GM23338 (cell line): ENCODE results near the gene NDUFA11.

Experiments
- CREB1 ChIP-seq: fragments of 250-450 bp; sonication (Bioruptor Pico); IDR thresholded peaks from 2 replicates; pipeline ENCODE4 v1.5.0; 2020; ENCODE audit warnings: low read depth, mild to moderate bottlenecking, moderate library complexity
- EZH2phosphoT487 ChIP-seq: fragments of 200-600 bp; sonication (generic); IDR thresholded peaks from one replicate; pipeline ENCODE4 v1.8.1; 2018; ENCODE audit warnings: antibody characterized with exemption; ENCODE audit not compliant: unreplicated experiment
- POLR2AphosphoS5 ChIP-seq: IDR thresholded peaks from 2 replicates; pipeline ENCODE4 v1.6.1; 2016; ENCODE audit warnings: antibody characterized with exemption, low read depth
- TF ChIP-seq, protein P1 (sequence below): fragments of 250-450 bp; sonication (Bioruptor Pico); IDR thresholded peaks from 2 replicates; pipeline ENCODE4 v1.5.0; 2020; ENCODE audit warnings: mild to moderate bottlenecking, moderate library complexity
- TF ChIP-seq, protein P2 (sequence below), 2 experiments: fragments of 200-600 bp in 1 of 2; sonication (generic) in 1 of 2; conservative IDR thresholded peaks; 2 replicates each; pipeline versions ENCODE4 v1.5.1 to v1.6.1; 2016 to 2017; ENCODE audit warnings: antibody characterized with exemption in 2 of 2, low read depth in 2 of 2, mild to moderate bottlenecking in 2 of 2, moderate library complexity in 1 of 2
- TF ChIP-seq, protein P3 (sequence below): IDR thresholded peaks from one replicate; pipeline ENCODE4 v1.6.1; 2018; ENCODE audit warnings: antibody characterized with exemption; ENCODE audit not compliant: unreplicated experiment

DNA sequence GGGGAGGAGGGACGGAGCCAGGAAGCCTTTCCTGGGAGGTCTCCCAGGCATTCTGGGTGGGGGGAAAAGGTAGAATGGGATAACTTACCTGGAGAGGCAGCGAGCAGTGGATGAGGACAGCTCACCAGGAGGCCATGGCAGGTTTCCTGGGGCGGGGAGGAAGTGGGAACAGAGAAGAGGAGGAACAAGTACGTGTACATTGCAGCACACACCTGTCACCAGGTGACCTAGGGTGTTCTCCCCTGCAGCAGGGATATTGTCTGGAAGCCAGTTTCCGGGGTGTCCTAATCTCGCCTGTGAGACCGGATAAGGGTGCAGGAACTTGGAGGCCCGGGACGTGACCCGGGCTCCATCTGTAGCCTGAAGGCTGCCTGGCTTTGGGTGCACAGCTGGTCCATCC, 52.3 kb downstream of the NDUFA11 start, which contains the start of gene FUT3:
- no peak for TF ChIP-seq EZH2phosphoT487
- TF ChIP-seq, protein P1, sequence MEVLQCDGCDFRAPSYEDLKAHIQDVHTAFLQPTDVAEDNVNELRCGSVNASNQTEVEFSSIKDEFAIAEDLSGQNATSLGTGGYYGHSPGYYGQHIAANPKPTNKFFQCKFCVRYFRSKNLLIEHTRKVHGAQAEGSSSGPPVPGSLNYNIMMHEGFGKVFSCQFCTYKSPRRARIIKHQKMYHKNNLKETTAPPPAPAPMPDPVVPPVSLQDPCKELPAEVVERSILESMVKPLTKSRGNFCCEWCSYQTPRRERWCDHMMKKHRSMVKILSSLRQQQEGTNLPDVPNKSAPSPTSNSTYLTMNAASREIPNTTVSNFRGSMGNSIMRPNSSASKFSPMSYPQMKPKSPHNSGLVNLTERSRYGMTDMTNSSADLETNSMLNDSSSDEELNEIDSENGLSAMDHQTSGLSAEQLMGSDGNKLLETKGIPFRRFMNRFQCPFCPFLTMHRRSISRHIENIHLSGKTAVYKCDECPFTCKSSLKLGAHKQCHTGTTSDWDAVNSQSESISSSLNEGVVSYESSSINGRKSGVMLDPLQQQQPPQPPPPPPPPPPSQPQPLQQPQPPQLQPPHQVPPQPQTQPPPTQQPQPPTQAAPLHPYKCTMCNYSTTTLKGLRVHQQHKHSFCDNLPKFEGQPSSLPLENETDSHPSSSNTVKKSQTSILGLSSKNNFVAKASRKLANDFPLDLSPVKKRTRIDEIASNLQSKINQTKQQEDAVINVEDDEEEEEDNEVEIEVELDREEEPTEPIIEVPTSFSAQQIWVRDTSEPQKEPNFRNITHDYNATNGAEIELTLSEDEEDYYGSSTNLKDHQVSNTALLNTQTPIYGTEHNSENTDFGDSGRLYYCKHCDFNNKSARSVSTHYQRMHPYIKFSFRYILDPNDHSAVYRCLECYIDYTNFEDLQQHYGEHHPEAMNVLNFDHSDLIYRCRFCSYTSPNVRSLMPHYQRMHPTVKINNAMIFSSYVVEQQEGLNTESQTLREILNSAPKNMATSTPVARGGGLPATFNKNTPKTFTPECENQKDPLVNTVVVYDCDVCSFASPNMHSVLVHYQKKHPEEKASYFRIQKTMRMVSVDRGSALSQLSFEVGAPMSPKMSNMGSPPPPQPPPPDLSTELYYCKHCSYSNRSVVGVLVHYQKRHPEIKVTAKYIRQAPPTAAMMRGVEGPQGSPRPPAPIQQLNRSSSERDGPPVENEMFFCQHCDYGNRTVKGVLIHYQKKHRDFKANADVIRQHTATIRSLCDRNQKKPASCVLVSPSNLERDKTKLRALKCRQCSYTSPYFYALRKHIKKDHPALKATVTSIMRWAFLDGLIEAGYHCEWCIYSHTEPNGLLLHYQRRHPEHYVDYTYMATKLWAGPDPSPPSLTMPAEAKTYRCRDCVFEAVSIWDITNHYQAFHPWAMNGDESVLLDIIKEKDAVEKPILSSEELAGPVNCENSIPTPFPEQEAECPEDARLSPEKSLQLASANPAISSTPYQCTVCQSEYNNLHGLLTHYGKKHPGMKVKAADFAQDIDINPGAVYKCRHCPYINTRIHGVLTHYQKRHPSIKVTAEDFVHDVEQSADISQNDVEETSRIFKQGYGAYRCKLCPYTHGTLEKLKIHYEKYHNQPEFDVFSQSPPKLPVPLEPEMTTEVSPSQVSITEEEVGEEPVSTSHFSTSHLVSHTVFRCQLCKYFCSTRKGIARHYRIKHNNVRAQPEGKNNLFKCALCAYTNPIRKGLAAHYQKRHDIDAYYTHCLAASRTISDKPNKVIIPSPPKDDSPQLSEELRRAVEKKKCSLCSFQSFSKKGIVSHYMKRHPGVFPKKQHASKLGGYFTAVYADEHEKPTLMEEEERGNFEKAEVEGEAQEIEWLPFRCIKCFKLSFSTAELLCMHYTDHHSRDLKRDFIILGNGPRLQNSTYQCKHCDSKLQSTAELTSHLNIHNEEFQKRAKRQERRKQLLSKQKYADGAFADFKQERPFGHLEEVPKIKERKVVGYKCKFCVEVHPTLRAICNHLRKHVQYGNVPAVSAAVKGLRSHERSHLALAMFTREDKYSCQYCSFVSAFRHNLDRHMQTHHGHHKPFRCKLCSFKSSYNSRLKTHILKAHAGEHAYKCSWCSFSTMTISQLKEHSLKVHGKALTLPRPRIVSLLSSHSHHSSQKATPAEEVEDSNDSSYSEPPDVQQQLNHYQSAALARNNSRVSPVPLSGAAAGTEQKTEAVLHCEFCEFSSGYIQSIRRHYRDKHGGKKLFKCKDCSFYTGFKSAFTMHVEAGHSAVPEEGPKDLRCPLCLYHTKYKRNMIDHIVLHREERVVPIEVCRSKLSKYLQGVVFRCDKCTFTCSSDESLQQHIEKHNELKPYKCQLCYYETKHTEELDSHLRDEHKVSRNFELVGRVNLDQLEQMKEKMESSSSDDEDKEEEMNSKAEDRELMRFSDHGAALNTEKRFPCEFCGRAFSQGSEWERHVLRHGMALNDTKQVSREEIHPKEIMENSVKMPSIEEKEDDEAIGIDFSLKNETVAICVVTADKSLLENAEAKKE (CRISPR knock-in tag): no peak
- TF ChIP-seq, protein P2, sequence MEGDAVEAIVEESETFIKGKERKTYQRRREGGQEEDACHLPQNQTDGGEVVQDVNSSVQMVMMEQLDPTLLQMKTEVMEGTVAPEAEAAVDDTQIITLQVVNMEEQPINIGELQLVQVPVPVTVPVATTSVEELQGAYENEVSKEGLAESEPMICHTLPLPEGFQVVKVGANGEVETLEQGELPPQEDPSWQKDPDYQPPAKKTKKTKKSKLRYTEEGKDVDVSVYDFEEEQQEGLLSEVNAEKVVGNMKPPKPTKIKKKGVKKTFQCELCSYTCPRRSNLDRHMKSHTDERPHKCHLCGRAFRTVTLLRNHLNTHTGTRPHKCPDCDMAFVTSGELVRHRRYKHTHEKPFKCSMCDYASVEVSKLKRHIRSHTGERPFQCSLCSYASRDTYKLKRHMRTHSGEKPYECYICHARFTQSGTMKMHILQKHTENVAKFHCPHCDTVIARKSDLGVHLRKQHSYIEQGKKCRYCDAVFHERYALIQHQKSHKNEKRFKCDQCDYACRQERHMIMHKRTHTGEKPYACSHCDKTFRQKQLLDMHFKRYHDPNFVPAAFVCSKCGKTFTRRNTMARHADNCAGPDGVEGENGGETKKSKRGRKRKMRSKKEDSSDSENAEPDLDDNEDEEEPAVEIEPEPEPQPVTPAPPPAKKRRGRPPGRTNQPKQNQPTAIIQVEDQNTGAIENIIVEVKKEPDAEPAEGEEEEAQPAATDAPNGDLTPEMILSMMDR (conservative IDR thresholded peaks at IDR 0.05; ENCODE audit: low read depth in 2 of 2): no peak
- TF ChIP-seq POLR2AphosphoS5: no peak
- no peak for TF ChIP-seq CREB1
- TF ChIP-seq, protein P3, sequence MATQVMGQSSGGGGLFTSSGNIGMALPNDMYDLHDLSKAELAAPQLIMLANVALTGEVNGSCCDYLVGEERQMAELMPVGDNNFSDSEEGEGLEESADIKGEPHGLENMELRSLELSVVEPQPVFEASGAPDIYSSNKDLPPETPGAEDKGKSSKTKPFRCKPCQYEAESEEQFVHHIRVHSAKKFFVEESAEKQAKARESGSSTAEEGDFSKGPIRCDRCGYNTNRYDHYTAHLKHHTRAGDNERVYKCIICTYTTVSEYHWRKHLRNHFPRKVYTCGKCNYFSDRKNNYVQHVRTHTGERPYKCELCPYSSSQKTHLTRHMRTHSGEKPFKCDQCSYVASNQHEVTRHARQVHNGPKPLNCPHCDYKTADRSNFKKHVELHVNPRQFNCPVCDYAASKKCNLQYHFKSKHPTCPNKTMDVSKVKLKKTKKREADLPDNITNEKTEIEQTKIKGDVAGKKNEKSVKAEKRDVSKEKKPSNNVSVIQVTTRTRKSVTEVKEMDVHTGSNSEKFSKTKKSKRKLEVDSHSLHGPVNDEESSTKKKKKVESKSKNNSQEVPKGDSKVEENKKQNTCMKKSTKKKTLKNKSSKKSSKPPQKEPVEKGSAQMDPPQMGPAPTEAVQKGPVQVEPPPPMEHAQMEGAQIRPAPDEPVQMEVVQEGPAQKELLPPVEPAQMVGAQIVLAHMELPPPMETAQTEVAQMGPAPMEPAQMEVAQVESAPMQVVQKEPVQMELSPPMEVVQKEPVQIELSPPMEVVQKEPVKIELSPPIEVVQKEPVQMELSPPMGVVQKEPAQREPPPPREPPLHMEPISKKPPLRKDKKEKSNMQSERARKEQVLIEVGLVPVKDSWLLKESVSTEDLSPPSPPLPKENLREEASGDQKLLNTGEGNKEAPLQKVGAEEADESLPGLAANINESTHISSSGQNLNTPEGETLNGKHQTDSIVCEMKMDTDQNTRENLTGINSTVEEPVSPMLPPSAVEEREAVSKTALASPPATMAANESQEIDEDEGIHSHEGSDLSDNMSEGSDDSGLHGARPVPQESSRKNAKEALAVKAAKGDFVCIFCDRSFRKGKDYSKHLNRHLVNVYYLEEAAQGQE: no peak
